Measurements from ENCODE around the gene KRT86.

Gene KRT86

DNA sequence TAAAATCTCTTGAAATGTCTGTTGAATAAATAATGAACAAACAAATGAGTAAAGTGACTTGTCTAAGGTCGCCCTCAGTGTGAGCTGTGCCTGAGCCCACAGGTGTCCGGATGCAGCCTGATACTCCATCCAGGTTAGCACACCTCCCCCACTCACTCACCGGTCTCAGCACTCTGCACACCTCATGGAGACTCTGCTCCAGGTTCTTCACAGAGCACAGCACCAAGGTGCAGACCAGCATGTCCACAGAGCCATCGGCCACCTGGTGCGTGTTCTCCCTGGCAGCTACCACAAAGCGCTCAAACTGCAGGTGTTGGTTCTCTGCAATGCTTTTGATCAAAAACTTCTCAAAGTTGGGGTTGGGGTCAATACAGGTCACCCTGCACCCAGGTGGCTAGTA lies 45.5 kb upstream of the KRT86 start:
- Histone ChIP-seq H3K4me1 (ENCODE audit: control insufficient read depth, insufficient read depth, low read length) (no peaks in the 10 kb centered on the region), H3K4me3 (ENCODE audit: low read depth, low read length) (no peak overlapping the region), H3K36me3 (ENCODE audit: control insufficient read depth in 2 of 2, insufficient read depth in 1 of 2, low read length in 2 of 2) (no peaks in the 10 kb centered on the region), H3K27ac (ENCODE audit: extremely low read depth, low read depth, low read length) (no peak overlapping the region), H3K9me3 (ENCODE audit: control insufficient read depth, insufficient read depth, low read depth, low read length) (no peaks in the 10 kb centered on the region)
- no peak for TF ChIP-seq MYNN (tag by site-specific recombination; IDR thresholded peaks at IDR 0.05; ENCODE audit: borderline replicate concordance)
- no peak for TF ChIP-seq ZNF768 (tag by site-specific recombination; IDR thresholded peaks at IDR 0.05)
- no peak for TF ChIP-seq ZNF670 (tag by site-specific recombination; IDR thresholded peaks at IDR 0.05; ENCODE audit: low read depth)
- TF ChIP-seq, protein P1, sequence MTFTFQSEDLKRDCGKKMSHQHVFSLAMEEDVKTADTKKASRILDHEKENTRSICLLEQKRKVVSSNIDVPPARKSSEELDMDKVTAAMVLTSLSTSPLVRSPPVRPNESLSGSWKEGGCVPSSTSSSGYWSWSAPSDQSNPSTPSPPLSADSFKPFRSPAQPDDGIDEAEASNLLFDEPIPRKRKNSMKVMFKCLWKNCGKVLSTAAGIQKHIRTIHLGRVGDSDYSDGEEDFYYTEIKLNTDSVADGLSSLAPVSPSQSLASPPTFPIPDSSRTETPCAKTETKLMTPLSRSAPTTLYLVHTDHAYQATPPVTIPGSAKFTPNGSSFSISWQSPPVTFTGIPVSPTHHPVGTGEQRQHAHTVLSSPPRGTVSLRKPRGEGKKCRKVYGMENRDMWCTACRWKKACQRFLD (tag by site-specific recombination; IDR thresholded peaks at IDR 0.05), result no peak
- no peak for TF ChIP-seq ZNF843 (tag by site-specific recombination; IDR thresholded peaks at IDR 0.05)
- TF ChIP-seq ZSCAN30 (tag by site-specific recombination; IDR thresholded peaks at IDR 0.05), result no peak
- no peak for TF ChIP-seq ZNF302 (tag by site-specific recombination; IDR thresholded peaks at IDR 0.05; ENCODE audit: low read depth)
- no peak for TF ChIP-seq REPIN1 (tag by site-specific recombination; IDR thresholded peaks at IDR 0.05; ENCODE audit: low read depth)
- no peak for TF ChIP-seq ZFP3 (tag by site-specific recombination; IDR thresholded peaks at IDR 0.05; ENCODE audit: low read depth)
- TF ChIP-seq, protein P2, sequence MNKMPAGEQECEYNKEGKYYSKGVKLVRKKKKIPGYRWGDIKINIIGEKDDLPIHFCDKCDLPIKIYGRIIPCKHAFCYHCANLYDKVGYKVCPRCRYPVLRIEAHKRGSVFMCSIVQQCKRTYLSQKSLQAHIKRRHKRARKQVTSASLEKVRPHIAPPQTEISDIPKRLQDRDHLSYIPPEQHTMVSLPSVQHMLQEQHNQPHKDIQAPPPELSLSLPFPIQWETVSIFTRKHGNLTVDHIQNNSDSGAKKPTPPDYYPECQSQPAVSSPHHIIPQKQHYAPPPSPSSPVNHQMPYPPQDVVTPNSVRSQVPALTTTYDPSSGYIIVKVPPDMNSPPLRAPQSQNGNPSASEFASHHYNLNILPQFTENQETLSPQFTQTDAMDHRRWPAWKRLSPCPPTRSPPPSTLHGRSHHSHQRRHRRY (tag by site-specific recombination; IDR thresholded peaks at IDR 0.05), result no peak
- TF ChIP-seq ZBTB20 (tag by site-specific recombination; IDR thresholded peaks at IDR 0.05), result no peak
- no peak for TF ChIP-seq EGR2 (tag by site-specific recombination; IDR thresholded peaks at IDR 0.05; ENCODE audit: low read depth)
- no peak for TF ChIP-seq ZBTB48 (tag by site-specific recombination; IDR thresholded peaks at IDR 0.05)
- ChIA-PET POLR2A (no interaction called here), CTCF (interaction anchor here (1.6 kb wide), 1 partner anchor 50 kb away, joined by 3 read pairs; no protein-coding TSS in a partner anchor)

DNA sequence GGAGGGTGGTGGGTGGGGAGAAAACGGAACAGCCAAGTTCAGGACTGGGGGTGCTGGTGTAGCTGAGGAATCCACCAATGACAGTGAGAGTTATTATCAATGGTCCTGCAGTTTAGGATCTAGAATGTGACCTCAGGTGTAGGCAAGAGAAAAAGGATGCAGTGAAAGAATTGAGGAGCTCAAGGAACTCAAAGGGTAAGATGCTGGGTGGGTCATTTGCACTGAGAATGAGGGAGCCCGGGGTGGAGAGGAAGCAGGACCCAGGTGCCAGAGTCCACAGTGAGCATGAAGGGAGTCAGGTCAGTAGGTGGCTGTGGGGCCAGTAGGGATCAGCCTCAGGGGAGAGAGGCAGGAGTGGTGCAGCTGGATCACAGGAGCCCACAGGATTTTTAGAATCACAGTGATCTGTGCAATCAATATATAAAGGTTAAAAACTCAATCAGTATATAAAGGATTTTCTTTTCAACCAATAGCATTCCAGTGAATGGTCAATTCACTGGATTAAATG lies 44.6 kb upstream of the KRT86 start:
- Histone ChIP-seq H3K4me3 (ENCODE audit: low read depth, low read length) (no peak overlapping the region), H3K27ac (ENCODE audit: extremely low read depth, low read depth, low read length) (no peak overlapping the region), H3K9me3 (ENCODE audit: control insufficient read depth, insufficient read depth, low read depth, low read length) (no peaks in the 10 kb centered on the region), H3K4me1 (ENCODE audit: control insufficient read depth, insufficient read depth, low read length) (no peaks in the 10 kb centered on the region), H3K36me3 (ENCODE audit: control insufficient read depth in 2 of 2, insufficient read depth in 1 of 2, low read length in 2 of 2) (no peaks in the 10 kb centered on the region)
- TF ChIP-seq ZNF341 (tag by site-specific recombination; IDR thresholded peaks at IDR 0.05; ENCODE audit: low read depth) (peak; percentile 29; the same call in 1 of the 2 replicates), ZNF221 (tag by site-specific recombination; IDR thresholded peaks at IDR 0.05; ENCODE audit: borderline replicate concordance) (no peak)
- ChIA-PET CTCF (interaction anchor here (0.7 to 1.6 kb wide), 4 partner anchors 8 to 96 kb away, joined by 3 to 5 read pairs (median 3); no protein-coding TSS in a partner anchor), POLR2A (interaction anchor here (0.7 kb wide), 1 partner anchor 8 kb away, joined by 3 read pairs; no protein-coding TSS in a partner anchor)

DNA sequence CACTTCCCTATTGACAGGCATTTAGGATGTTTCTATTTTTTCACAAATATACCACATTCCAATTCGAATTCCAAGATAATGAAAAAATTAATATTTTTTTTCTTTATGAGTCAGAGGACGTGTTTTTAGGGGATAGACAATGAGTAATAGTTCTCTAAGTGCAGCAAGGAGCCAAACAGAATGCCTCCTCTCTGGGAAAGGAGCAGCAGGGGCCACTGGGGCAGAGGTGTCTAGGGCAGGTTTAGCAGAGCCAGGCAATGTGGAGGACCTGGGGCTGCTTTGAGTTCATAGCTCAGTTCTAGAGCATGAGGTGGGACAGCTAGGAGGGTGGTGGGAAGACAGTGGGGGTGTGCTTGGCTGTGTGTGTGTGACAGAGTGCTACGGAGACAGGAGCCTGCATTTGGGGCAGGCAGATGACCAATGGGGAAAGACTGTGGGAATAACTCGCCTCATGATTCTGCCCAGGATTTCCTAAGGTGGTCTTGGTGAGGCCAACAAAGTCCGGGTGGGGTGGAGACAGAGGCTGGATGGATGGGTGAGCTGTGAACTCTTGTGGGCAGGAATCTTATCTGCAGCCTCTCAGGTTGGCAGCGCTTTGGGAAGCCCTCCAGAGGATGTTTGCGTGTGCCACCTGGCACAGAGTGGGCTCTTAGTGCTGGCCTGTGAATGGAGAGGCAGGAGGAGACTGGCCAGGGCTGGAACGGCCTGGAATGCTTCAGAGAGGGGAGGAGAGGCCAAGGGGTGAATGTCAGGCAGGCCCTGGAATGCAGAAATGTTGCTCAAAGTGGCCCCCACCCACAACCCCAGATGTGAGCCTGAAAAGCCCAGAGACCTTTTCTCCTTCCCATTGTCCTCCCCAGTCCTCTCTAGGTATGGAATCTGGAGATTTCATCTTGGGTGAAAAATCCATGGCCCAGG lies 43.8 kb upstream of the KRT86 start:
- Histone ChIP-seq H3K36me3 (ENCODE audit: control insufficient read depth in 2 of 2, insufficient read depth in 1 of 2, low read length in 2 of 2) (no peaks in the 10 kb centered on the region), H3K27ac (ENCODE audit: extremely low read depth, low read depth, low read length) (no peak overlapping the region), H3K9me3 (ENCODE audit: control insufficient read depth, insufficient read depth, low read depth, low read length) (no peaks in the 10 kb centered on the region), H3K4me3 (ENCODE audit: low read depth, low read length) (no peak overlapping the region), H3K4me1 (ENCODE audit: control insufficient read depth, insufficient read depth, low read length) (no peaks in the 10 kb centered on the region)
- TF ChIP-seq ZNF10 (tag by site-specific recombination; IDR thresholded peaks at IDR 0.05) (no peak), EGR2 (tag by site-specific recombination; IDR thresholded peaks at IDR 0.05; ENCODE audit: low read depth) (0 out of 2 replicates have a peak, but pooled peaks have one; percentile 16), ZNF341 (tag by site-specific recombination; IDR thresholded peaks at IDR 0.05; ENCODE audit: low read depth) (0 out of 2 replicates have a peak, but pooled peaks have one; percentile 30)
- CTCF ChIA-PET, result interaction anchor here (0.6 to 1.6 kb wide), 4 partner anchors 8 to 95 kb away, joined by 3 to 5 read pairs (median 3); no protein-coding TSS in a partner anchor
- POLR2A ChIA-PET, result interaction anchor here (0.7 kb wide), 1 partner anchor 8 kb away, joined by 3 read pairs; no protein-coding TSS in a partner anchor
